ENCODE results near the gene PLK4.
A peak's percentile ranks its signal among the peaks of the same experiment; 100 is the strongest.
"Not testable (repeated sequence)": the region's sequence is repeated elsewhere in the genome, so short reads cannot be mapped to it uniquely, and the experiment has no call there.

PLK4 gene

GRCh38 chr4:127880763-127881562 lies at the start of gene PLK4:
Gene PLK4, plus strand, starts transcription at chr4:127880893. Its CDS starts 242 bp downstream, at chr4:127881135.
- peak; percentile 92 for DNase-seq

- no peak for DNase-seq
These were observed 48.1 kb upstream of the PLK4 start for GRCh38 chr4:127832585-127832984.

- DNase-seq: no peak
These were observed 36.7 kb upstream of the PLK4 start for GRCh38 chr4:127843704-127844600.

- DNase-seq: no peak
These were observed 36.0 kb upstream of the PLK4 start for GRCh38 chr4:127844601-127845116.

DNA sequence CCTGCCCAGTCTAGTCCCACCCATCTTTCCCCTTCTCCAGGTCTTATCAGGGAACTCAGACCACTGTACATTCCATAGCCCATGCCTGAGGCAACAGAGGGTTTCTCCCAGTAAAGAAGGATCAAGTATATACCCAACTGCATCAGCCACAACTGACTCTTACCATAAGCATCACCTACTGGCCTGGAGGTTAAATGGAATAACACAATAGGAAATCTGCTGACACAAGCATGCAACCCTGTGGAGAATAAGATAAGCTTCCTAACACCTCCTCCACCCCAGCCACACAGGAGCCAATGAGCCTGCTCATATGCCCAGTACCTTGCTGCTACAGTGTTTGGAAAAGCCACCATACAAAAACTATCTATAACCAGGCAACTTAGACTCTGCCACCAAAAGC lies 34.6 kb upstream of the PLK4 start:
- no peak for DNase-seq

- no peak for DNase-seq
These were observed 33.9 kb upstream of the PLK4 start for GRCh38 chr4:127846765-127847164.

GRCh38 chr4:127849505-127850234 lies 31.0 kb upstream of the PLK4 start:
- no peak for DNase-seq

DNA sequence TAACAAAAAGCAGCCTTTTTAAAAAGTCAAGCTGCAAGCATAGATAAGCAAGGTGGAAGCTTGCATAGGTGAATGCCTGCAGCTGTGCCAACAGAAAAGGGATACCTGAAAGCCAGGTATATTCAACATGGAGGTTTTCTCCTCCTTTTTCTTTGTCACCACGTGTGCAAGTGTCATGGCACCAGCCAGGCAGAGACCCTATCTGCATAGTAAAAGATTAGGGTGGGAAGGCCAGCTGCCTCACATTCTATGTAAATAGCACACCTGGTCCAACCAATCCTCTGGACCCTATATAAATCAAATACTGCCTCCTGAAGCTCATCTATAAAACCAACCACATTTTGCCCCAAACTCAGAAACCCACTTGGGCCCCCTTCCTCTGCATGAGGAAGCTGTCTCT lies 28.0 kb upstream of the PLK4 start:
- DNase-seq: no peak

- DNase-seq: no peak
These were observed 24.4 kb upstream of the PLK4 start for GRCh38 chr4:127856196-127856812.

- DNase-seq: no peak
These were observed 23.8 kb upstream of the PLK4 start for GRCh38 chr4:127856813-127857447.

DNA sequence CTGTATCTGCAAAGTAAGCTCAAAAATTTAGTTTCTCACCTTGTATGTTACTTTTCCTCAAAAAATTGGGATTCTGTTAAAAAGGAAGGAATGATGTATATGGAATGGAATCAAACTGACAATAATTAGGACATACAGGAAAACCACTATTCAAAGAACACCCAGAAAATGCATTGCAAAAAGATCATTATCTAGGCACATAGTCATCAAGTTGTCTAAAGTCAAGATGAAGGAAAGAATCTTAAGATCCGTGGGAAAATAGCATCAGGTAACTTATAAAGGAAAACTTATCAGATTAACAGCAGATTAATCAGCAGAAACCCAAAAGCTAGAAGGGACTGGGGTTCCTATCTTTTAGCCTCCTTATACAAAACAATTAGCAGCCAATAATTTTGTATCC lies 23.1 kb upstream of the PLK4 start:
- no peak for DNase-seq

DNA sequence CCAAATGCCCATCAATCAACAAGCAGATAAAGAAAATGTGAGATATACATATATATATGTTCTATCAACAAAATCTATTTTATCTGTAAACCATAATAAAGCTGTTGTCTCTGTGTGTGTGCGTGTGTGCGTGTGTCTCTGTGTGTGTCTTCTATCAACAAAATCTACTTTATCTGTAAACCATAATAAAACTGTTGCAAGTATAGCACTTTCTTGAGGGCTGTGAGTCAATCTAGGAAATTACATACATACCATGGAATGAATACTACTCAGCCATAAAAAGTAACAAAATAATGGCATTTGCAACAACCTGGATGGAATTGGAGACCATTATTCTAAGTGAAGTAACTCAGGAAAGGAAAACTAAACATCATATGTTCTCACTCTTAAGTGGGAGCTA lies 12.5 kb upstream of the PLK4 start:
- DNase-seq: no peak

DNA sequence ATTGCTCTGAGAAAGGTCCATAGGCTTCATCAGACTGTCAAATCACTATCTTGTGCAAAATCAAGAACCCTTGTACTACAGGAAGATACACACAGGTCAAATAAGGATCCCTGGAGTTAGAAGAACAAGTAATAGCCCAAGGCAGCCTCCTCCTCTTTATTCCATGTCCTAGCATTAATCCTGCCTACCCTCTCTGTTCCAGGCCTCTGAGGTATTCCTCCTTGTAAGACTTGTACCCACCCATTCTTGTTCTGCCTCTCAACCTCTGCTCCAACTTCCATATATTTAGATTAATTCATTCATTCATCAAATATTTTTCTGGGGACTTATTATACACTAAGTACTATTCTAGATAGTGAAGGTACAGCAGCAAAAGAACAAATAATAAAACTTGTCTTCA lies 10.4 kb upstream of the PLK4 start:
- no peak for DNase-seq

GRCh38 chr4:127870688-127871087 lies 10.0 kb upstream of the PLK4 start:
- no peak for DNase-seq

DNA sequence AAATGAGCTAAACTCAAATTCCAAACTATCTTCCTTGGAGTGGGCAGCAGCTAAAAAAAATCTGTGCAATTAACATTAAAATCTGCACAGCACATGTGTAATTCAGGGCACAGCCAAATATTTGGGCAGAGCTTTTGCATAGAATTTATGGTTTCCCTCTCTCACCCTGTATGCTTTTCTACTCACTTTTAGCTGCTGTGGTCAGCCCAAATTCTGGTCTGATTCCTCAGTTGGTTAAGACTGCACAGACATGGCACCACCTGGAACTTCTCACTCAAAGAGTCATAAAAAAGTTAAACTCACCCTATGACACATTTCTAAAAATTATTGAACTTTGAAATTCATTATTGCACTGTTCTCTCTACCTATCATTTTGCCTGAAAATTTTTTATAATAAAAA lies 4.9 kb upstream of the PLK4 start:
- no peak for DNase-seq

DNA sequence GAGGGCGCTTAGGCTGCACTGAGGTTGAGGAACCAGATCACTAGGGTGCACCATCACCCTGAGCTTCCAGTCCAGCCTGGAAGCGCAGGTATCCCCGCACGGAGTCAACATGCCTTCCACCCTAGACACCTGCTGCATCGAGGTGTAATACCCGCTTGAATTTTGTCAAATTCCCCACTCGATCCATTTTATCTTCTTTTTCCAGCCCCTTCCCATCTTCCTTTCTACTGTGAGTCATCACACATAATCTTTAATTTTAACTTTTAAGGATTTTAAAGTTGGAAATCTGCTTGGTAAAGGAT lies 821 bp downstream of the PLK4 start:
- DNase-seq: no peak

- DNase-seq: no peak
These were observed 7.9 kb downstream of the PLK4 start for GRCh38 chr4:127888559-127888958.

DNA sequence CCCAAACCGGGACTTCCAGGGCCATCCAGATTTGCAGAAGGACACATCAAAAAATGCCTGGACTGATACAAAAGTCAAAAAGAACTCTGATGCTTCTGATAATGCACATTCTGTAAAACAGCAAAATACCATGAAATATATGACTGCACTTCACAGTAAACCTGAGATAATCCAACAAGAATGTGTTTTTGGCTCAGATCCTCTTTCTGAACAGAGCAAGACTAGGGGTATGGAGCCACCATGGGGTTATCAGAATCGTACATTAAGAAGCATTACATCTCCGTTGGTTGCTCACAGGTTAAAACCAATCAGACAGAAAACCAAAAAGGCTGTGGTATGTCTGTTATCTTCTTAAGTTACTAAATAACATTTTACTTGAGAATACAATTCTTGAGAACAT lies 9.2 kb downstream of the PLK4 start:
- no peak for DNase-seq

- DNase-seq: no peak
These were observed 15.4 kb downstream of the PLK4 start for GRCh38 chr4:127896069-127896468.

- no peak for DNase-seq
These were observed 15.8 kb downstream of the PLK4 start for GRCh38 chr4:127896528-127896927.

DNA sequence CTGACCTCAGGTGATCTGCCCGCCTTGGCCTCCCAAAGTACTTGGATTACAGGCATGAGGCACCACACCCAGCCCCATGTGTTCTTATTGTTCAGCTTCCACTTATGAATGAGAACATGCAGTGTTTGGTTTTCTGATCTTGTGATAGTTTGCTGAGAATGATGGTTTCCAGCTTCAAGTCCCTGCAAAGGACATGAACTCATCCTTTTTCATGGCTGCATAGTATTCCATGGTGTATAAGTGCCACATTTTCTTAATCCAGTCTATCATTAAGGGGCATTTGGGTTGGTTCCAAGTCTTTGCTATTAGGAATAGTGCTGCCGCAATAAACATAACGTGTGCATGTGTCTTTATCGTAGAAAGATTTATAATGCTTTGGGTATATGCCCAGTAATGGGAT lies 19.0 kb downstream of the PLK4 start:
- not testable (repeated sequence) for DNase-seq

DNA sequence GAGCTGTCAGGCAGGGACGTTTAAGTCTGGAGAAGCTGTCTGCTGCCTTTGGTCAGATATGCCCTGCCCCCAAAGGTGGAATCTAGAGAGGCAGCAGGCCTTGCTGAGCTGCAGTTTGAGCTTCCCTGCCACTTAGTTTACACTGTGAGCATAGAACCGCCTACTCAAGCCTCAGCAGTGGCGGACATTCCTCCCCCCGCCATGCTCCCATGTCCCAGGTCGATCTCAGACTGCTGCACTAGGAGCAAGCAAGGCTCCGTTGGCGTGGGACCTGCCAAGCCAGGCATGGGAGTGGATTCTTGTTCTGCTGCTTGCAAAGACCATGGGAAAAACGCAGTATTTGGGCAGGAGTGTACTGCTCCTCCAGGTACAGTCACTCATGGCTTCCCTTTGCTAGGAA lies 24.3 kb downstream of the PLK4 start:
- no peak for DNase-seq

All from NCI-H146 (cell line).